Lower leg skin (tissue), 4 donors: Measurements from ENCODE around the gene CERK. TPM values are rescaled to one million over a fixed set of nuclear protein-coding genes. Genes with fewer than 3 reads are reported as not detected.
A peak's percentile ranks its signal among the peaks of the same experiment; 100 is the strongest.

ENCODE experiments used
- DNase-seq, 2 donors: peaks; one replicate each; pipeline ENCODE4 v3.0.0-alpha.2; 2019; ENCODE audit warnings: low spot score in 2 of 2
- H3K4me3 ChIP-seq: fragments of 200-600 bp; sonication (generic); 2 replicates; pipeline ENCODE4 v1.5.1; 2017; ENCODE audit warnings: mild to moderate bottlenecking, low read depth; ENCODE audit not compliant: poor library complexity, severe bottlenecking
- CTCF ChIP-seq, 3 donors: fragments of 450-650 bp; IDR thresholded peaks; one replicate each; pipeline ENCODE4 v1.5.1; 2016; ENCODE audit warnings: antibody characterized with exemption in 3 of 3, mild to moderate bottlenecking in 3 of 3, moderate library complexity in 2 of 3
- POLR2A ChIP-seq, 2 donors: fragments of 450-650 bp; IDR thresholded peaks; one replicate each; pipeline ENCODE4 v1.6.1; 2016 to 2017; ENCODE audit warnings: antibody characterized with exemption in 2 of 2, mild to moderate bottlenecking in 1 of 2, moderate library complexity in 1 of 2
- WGBS, 2 donors: methylation state at CpG; one replicate each; pipeline ENCODE4 v1.1.5; 2018; 5-methylcytosine and 5-hydroxymethylcytosine counted together
- intact Hi-C: fragments of 100-400 bp; cut with DNase I; formaldehyde crosslinking; loops from one replicate; pipeline ENCODE4 v1.15.0; 2023; ENCODE audit warnings: low total_unique reads
- total RNA-seq, 4 donors: library from RNA; depleted of rRNA; stranded (reverse); fragments of >200 nt; gene quantifications; one replicate each; pipeline ENCODE4 v1.1.0, GENCODE V29; 2016

Gene CERK
- total RNA-seq, 4 donors from 2014 or later = 38.9 to 49.6 (median 41.5) TPM

- TF ChIP-seq POLR2A (IDR thresholded peaks at IDR 0.05) (peak in 1 of 2 donors; percentile 94), CTCF (IDR thresholded peaks at IDR 0.05) (no peak)
- DNase-seq = peak; percentile 92 to 99
- peak within 1 kb of the TSS; percentile 99 for H3K4me3 ChIP-seq
- 0 to 1% methylated on average over 36 to 66 of the region's 66 CpGs for WGBS, 2 donors
- intact Hi-C loops = no loop called here
Measured at GRCh38 chr22:46762238-46763050, 24.4 kb upstream of the CERK start, which contains the start of gene TBC1D22A. TBC1D22A (plus strand) TSS chr22:46762650; CDS start chr22:46762787, 137 bp downstream.

GRCh38 chr22:46761539-46762237, 23.6 kb upstream of the CERK start:
- no peak for DNase-seq
- WGBS, 2 donors = 5 to 8% methylated on average over 17 of the region's 17 CpGs
- intact Hi-C loops = no loop called here
- H3K4me3 ChIP-seq = peak overlapping the region; percentile 99
- TF ChIP-seq POLR2A (IDR thresholded peaks at IDR 0.05) = no peak
- no peak for TF ChIP-seq CTCF (IDR thresholded peaks at IDR 0.05)

- no peak for DNase-seq
- H3K4me3 ChIP-seq = no peak overlapping the region
- intact Hi-C loops = no loop called here
- no peak for TF ChIP-seq CTCF (IDR thresholded peaks at IDR 0.05)
- TF ChIP-seq POLR2A (IDR thresholded peaks at IDR 0.05) = no peak
- WGBS, 2 donors = 66 to 73% methylated on average over 6 of the region's 6 CpGs
Measured at GRCh38 chr22:46761017-46761416, 23.0 kb upstream of the CERK start.

GRCh38 chr22:46758867-46759290, 20.8 kb upstream of the CERK start:
- TF ChIP-seq CTCF (IDR thresholded peaks at IDR 0.05) = peak in 1 of 3 donors; percentile 50
- no peak for TF ChIP-seq POLR2A (IDR thresholded peaks at IDR 0.05)
- H3K4me3 ChIP-seq = no peak overlapping the region
- WGBS, 2 donors = 48 to 51% methylated on average over 6 of the region's 6 CpGs
- intact Hi-C loops = no loop called here
- DNase-seq = no peak

GRCh38 chr22:46758121-46758520, 20.1 kb upstream of the CERK start:
- no peak for TF ChIP-seq POLR2A (IDR thresholded peaks at IDR 0.05)
- no peak for TF ChIP-seq CTCF (IDR thresholded peaks at IDR 0.05)
- no peak overlapping the region for H3K4me3 ChIP-seq
- 60 to 70% methylated on average over 1 of the region's 1 CpG for whole genome bisulfite sequencing, 2 donors
- no peak for DNase-seq
- intact Hi-C loops = no loop called here
